WTC11 (cell line): Measurements from ENCODE around the gene ZDHHC1. TPM values are rescaled to one million over a fixed set of nuclear protein-coding genes. Genes with fewer than 3 reads are reported as not detected.
A peak's percentile ranks its signal among the peaks of the same experiment; 100 is the strongest.
"Not testable (repeated sequence)": the region's sequence is repeated elsewhere in the genome, so short reads cannot be mapped to it uniquely, and the experiment has no call there.

Experiments
- ATAC-seq: fragments of 200-7000 bp; cut with Tn5 transposase; 2 replicates; pipeline ENCODE4 v1.10.0; 2021; ENCODE audit warnings: mild to moderate bottlenecking, moderate library complexity
- CTCF ChIA-PET: fragments of 300-600 bp; sonication (Branson Sonifier 250); formaldehyde crosslinking; loops from one replicate; lab custom pipeline; 2021; ENCODE audit warnings: antibody characterized with exemption; lab: Charles Lee
- POLR2A ChIA-PET: fragments of 350-600 bp; sonication (Branson Sonifier 250); formaldehyde crosslinking; loops from one replicate; lab custom pipeline; 2021; ENCODE audit warnings: antibody characterized with exemption; lab: Charles Lee
- DNase-seq: peaks from one replicate; pipeline ENCODE4 v3.0.0; 2021; ENCODE audit warnings: low spot score
- H3K27ac Mint-ChIP-seq: 2 replicates; pipeline ENCODE4 v1.8.0; 2021; ENCODE audit warnings: mixed read lengths
- H3K27me3 Mint-ChIP-seq: 2 replicates; pipeline ENCODE4 v1.8.0; 2021; ENCODE audit warnings: low read depth, mild to moderate bottlenecking, moderate library complexity, mixed read lengths
- H3K36me3 Mint-ChIP-seq: 2 replicates; pipeline ENCODE4 v1.8.0; 2021; ENCODE audit warnings: mixed read lengths
- H3K4me1 Mint-ChIP-seq: 2 replicates; pipeline ENCODE4 v1.8.0; 2022; ENCODE audit warnings: mixed read lengths
- H3K4me3 Mint-ChIP-seq: 2 replicates; pipeline ENCODE4 v1.8.0; 2021; ENCODE audit warnings: mild to moderate bottlenecking, moderate library complexity, mixed read lengths
- H3K9me3 Mint-ChIP-seq: 2 replicates; pipeline ENCODE4 v1.8.0; 2021; ENCODE audit warnings: mixed read lengths
- FOXJ3 ChIP-seq: sonication (generic); formaldehyde crosslinking; IDR thresholded peaks from 2 replicates; pipeline ENCODE4 v1.9.0; 2021; ENCODE audit warnings: missing genetic modification reagents, mild to moderate bottlenecking, borderline replicate concordance
- HMGA2 ChIP-seq: fragments of 250-450 bp; sonication (Bioruptor Pico); IDR thresholded peaks from 2 replicates; pipeline ENCODE4 v1.4.0; 2021; ENCODE audit warnings: mild to moderate bottlenecking, moderate library complexity
- NFYB ChIP-seq: sonication (generic); formaldehyde crosslinking; conservative IDR thresholded peaks from 2 replicates; pipeline ENCODE4 v1.8.0; 2022; ENCODE audit warnings: low read depth, missing genetic modification reagents
- RORB ChIP-seq: fragments of 250-450 bp; sonication (Bioruptor Pico); IDR thresholded peaks from 2 replicates; pipeline ENCODE4 v1.9.0; 2021; ENCODE audit warnings: mild to moderate bottlenecking
- TCF7 ChIP-seq: sonication (generic); formaldehyde crosslinking; IDR thresholded peaks from 2 replicates; pipeline ENCODE4 v1.8.0; 2022; ENCODE audit warnings: mild to moderate bottlenecking, low read depth, missing genetic modification reagents, moderate library complexity
- TP53 ChIP-seq: sonication (generic); formaldehyde crosslinking; IDR thresholded peaks from 2 replicates; pipeline ENCODE4 v1.8.1; 2023; ENCODE audit warnings: mild to moderate bottlenecking, missing genetic modification reagents
- ZNF219 ChIP-seq: sonication (generic); formaldehyde crosslinking; IDR thresholded peaks from 2 replicates; pipeline ENCODE4 v1.8.0; 2023; ENCODE audit warnings: missing genetic modification reagents, mild to moderate bottlenecking, borderline replicate concordance
- total RNA-seq: library from RNA; stranded (reverse); gene quantifications from 3 replicates; pipeline ENCODE4 v1.2.3, GENCODE V29; 2021
- TF ChIP-seq, protein P1 (sequence below): fragments of 250-450 bp; sonication (Bioruptor Pico); conservative IDR thresholded peaks from 2 replicates; pipeline ENCODE4 v1.9.0; 2021; ENCODE audit warnings: mild to moderate bottlenecking
- TF ChIP-seq, protein P2 (sequence below): fragments of 200-600 bp; IDR thresholded peaks from 2 replicates; pipeline ENCODE4 v1.8.0; 2022; ENCODE audit warnings: antibody characterized with exemption
- TF ChIP-seq, protein P3 (sequence below): sonication (generic); formaldehyde crosslinking; conservative IDR thresholded peaks from 2 replicates; pipeline ENCODE4 v1.8.1; 2022; ENCODE audit warnings: mild to moderate bottlenecking, missing genetic modification reagents
- TF ChIP-seq, protein P4 (sequence below): fragments of 250-450 bp; sonication (Bioruptor Pico); IDR thresholded peaks from 2 replicates; pipeline ENCODE4 v1.9.0; 2021; ENCODE audit warnings: moderate library complexity, mild to moderate bottlenecking, inconsistent platforms, borderline replicate concordance
- TF ChIP-seq, protein P5 (sequence below): sonication (generic); formaldehyde crosslinking; IDR thresholded peaks from 2 replicates; pipeline ENCODE4 v1.8.1; 2022; ENCODE audit warnings: mild to moderate bottlenecking, moderate library complexity, missing genetic modification reagents

The ZDHHC1 gene
- total RNA-seq, 1 experiment from 2014 or later: 4.2 TPM

DNA sequence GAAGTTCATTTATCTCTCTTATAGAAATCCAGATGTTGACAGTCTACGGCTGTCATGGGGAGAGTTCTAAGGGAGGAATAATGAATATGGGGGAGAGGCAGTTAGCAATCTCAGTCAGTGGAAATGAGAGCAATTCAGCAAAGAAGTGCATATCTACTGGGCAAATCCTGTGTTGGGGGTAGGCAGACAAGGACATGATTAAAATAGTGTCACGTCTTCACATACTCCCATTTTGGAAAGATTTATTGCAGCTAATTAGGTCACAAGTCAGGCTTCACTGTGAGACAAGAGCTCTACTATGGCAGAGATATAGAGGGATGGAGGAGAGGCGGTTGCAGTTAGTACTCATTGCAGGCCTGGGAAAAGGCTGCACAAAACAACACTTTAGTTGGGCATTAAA is 59.9 kb downstream of the ZDHHC1 start (continued):
- TF ChIP-seq, protein P1, sequence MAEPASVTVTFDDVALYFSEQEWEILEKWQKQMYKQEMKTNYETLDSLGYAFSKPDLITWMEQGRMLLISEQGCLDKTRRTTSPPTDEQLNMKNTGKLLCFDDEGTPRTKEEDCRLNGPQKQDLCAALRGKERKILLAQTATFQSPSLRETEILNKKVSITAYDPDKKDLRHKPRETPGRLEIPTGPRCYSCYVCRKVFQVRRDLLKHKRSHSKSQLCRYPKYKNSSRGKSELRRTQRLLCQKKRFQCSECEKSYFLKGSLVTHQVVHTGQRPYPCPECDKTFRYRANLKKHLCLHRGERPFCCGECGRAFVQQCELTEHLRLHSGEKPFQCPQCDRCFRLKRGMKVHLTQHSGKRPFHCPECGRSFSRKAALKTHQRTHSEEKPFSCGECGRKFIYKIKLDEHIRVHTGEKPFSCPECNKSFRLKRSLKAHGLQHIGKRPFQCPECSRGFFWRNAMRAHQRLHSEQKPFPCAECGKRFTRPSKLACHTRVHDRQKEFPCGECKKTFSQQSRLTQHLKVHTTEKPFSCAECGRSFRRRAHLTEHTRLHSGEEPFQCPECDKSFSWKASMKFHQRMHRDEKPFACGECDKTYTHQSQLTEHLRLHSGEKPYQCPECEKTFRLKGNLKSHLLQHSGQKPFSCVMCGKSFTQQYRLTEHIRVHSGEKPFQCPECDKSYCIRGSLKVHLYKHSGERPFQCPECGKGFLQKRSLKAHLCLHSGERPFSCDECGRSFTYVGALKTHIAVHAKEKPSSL (CRISPR knock-in tag): no peak

DNA sequence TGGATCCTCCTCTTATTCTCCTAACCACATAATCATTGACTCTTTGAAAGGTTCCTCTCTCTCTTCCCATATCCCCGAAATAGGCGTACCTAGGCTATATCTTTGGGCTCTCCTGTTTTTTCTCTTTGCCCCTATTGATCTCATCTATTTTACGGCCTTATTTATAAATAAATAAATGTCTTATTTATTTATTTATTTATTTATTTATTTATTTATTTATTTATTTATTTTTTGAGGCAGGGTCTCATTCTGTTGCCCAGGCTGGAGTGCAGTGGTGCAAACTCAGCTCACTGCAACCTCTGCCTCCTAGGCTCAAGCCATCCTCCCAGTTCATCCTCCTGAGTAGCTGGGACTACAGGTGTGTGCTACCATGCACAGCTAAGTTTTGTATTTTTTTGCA is 63.8 kb downstream of the ZDHHC1 start:
- H3K27ac Mint-ChIP-seq, H3K36me3 Mint-ChIP-seq, H3K9me3 Mint-ChIP-seq, ATAC-seq, H3K4me3 Mint-ChIP-seq, DNase-seq, POLR2A ChIA-PET, H3K27me3 Mint-ChIP-seq, H3K4me1 Mint-ChIP-seq: not testable (repeated sequence)
- TF ChIP-seq HMGA2: peak; percentile 48; the same call in 1 of the 2 replicates
- CTCF ChIA-PET: interaction anchor here (1.3 to 2.9 kb wide), 4 partner anchors 26 to 114 kb away, joined by 3 to 15 read pairs (median 6); partner anchors contain the start of genes KCTD19 and LRRC36

DNA sequence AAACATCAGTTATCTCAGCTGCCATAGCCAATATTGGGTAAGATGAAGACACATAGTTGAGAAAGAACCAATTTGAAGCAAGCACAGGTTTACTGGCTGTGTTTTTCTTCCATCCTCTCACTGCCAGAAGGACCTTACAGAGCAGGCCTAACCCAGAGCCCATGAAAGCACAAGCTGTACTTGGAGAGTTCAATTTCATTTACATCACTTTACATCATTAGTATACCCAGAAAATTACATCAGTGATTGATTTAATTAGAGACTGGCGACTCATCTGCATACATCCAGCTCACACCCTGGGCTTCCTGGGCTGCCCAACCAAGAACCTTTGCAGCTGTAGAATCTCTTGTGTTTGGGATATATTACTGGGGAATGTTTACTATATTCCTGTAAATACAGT is 66.0 kb downstream of the ZDHHC1 start:
- TF ChIP-seq, protein P2, sequence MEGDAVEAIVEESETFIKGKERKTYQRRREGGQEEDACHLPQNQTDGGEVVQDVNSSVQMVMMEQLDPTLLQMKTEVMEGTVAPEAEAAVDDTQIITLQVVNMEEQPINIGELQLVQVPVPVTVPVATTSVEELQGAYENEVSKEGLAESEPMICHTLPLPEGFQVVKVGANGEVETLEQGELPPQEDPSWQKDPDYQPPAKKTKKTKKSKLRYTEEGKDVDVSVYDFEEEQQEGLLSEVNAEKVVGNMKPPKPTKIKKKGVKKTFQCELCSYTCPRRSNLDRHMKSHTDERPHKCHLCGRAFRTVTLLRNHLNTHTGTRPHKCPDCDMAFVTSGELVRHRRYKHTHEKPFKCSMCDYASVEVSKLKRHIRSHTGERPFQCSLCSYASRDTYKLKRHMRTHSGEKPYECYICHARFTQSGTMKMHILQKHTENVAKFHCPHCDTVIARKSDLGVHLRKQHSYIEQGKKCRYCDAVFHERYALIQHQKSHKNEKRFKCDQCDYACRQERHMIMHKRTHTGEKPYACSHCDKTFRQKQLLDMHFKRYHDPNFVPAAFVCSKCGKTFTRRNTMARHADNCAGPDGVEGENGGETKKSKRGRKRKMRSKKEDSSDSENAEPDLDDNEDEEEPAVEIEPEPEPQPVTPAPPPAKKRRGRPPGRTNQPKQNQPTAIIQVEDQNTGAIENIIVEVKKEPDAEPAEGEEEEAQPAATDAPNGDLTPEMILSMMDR: no peak
- TF ChIP-seq NFYB (no peak), FOXJ3 (no peak), RORB (CRISPR knock-in tag) (no peak), ZNF219 (CRISPR knock-in tag) (no peak), TP53 (CRISPR knock-in tag) (no peak), TCF7 (no peak)
- TF ChIP-seq, protein P3, sequence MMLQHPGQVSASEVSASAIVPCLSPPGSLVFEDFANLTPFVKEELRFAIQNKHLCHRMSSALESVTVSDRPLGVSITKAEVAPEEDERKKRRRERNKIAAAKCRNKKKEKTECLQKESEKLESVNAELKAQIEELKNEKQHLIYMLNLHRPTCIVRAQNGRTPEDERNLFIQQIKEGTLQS: no peak
- TF ChIP-seq, protein P4, sequence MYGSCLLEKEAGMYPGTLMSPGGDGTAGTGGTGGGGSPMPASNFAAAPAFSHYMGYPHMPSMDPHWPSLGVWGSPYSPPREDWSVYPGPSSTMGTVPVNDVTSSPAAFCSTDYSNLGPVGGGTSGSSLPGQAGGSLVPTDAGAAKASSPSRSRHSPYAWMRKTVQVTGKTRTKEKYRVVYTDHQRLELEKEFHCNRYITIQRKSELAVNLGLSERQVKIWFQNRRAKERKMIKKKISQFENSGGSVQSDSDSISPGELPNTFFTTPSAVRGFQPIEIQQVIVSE (CRISPR knock-in tag): no peak
- TF ChIP-seq, protein P1 (CRISPR knock-in tag): no peak
- TF ChIP-seq, protein P5, sequence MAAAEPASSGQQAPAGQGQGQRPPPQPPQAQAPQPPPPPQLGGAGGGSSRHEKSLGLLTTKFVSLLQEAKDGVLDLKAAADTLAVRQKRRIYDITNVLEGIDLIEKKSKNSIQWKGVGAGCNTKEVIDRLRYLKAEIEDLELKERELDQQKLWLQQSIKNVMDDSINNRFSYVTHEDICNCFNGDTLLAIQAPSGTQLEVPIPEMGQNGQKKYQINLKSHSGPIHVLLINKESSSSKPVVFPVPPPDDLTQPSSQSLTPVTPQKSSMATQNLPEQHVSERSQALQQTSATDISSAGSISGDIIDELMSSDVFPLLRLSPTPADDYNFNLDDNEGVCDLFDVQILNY (CRISPR knock-in tag): no peak
- no peaks in the 10 kb centered on the region for H3K36me3 Mint-ChIP-seq
- DNase-seq (no peak), ATAC-seq (no peak)
- no peaks in the 10 kb centered on the region for H3K4me1 Mint-ChIP-seq
- H3K27me3 Mint-ChIP-seq: peaks cover 7% of the 10 kb centered on the region
- H3K4me3 Mint-ChIP-seq: no peak overlapping the region
- ChIA-PET POLR2A (interaction anchor here (0.6 kb wide), 1 partner anchor 168 kb away, joined by 3 read pairs; no protein-coding TSS in a partner anchor), CTCF (interaction anchor here (1.1 to 2.8 kb wide), 3 partner anchors 23 to 49 kb away, joined by 3 to 8 read pairs (median 6); partner anchors contain the start of genes KCTD19 and LRRC36)
- no peak overlapping the region for H3K27ac Mint-ChIP-seq
- H3K9me3 Mint-ChIP-seq: no peaks in the 10 kb centered on the region
